T-helper 1 cell treated with Interleukin-12 subunit alpha and Interleukin-12 subunit beta and Interleukin-4 antibody, amounts not matched to agents 30 μg/mL and 1 μg/mL, for 36 hours (primary cell): ENCODE results near the gene AUTS2.
"Not testable (repeated sequence)": the region's sequence is repeated elsewhere in the genome, so short reads cannot be mapped to it uniquely, and the experiment has no call there.

ENCODE experiments used
- H3K27ac Mint-ChIP-seq: one replicate; pipeline ENCODE4 v1.8.0; 2021; ENCODE audit warnings: mild to moderate bottlenecking, mixed read lengths
- H3K27me3 Mint-ChIP-seq: one replicate; pipeline ENCODE4 v1.8.0; 2021; ENCODE audit warnings: low read depth, mixed read lengths
- H3K36me3 Mint-ChIP-seq: one replicate; pipeline ENCODE4 v1.8.0; 2021; ENCODE audit warnings: low read depth, mixed read lengths
- H3K4me1 Mint-ChIP-seq: one replicate; pipeline ENCODE4 v1.8.0; 2021; ENCODE audit warnings: low read depth, mixed read lengths
- H3K4me3 Mint-ChIP-seq: one replicate; pipeline ENCODE4 v1.8.0; 2021; ENCODE audit warnings: mild to moderate bottlenecking, moderate library complexity, mixed read lengths
- H3K9me3 Mint-ChIP-seq: one replicate; pipeline ENCODE4 v1.8.0; 2021; ENCODE audit warnings: mixed read lengths

The AUTS2 gene

DNA sequence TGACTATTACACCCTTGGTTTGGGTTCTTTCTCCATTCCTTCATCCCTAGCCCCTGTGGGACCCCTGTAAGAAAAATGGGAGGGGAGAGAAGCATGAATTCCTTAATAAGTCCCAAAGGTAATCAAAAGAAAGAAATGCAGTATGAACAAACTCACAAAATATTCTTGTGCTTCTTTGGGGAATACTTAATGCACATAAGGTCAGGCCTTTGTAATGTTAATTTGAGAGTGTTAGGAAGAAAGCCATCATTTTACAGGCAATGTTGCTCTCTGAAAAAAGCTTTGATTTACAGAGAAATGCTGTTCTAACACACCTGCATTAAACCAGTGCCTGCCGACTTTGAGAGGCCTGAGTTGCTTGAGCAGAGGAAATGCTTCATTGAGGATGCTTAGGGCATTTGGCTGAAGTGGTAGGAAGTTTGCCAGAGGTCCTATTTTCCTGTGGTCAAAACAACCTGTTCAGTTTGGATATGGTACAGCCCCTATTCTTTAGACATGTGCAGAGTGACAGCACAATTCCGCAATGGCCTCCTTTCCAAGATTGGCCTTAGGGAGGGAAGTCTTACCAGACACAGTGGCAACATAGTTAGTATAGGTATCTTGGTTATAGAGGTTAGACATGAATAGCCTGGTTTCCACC lies 643.4 kb downstream of the AUTS2 start:
- H3K27me3 Mint-ChIP-seq = no peaks in the 10 kb centered on the region
- H3K27ac Mint-ChIP-seq = no peak overlapping the region
- H3K36me3 Mint-ChIP-seq = no peaks in the 10 kb centered on the region
- H3K4me3 Mint-ChIP-seq = no peak overlapping the region
- H3K4me1 Mint-ChIP-seq = no peaks in the 10 kb centered on the region
- no peaks in the 10 kb centered on the region for H3K9me3 Mint-ChIP-seq

DNA sequence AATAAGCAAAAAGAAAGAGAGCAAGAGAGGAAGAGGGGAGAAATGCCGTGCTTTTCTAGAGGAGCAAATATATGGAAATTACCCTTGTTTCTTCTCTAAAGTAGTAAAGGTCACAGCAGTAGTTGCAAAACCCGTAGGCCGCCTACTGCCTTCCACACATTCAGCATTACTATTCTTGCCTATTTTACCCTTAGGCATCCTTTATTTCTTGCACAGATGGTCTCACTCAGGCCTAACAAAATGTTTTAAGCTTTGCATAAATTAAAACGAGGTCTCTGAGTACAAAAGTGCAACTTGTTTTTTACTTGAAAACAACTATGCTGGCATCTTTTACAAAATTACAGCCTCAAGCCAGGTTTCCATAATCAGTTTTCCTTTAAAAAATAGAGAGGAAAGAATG lies 644.6 kb downstream of the AUTS2 start:
- Mint-ChIP-seq H3K4me3 (no peak overlapping the region), H3K4me1 (no peaks in the 10 kb centered on the region), H3K36me3 (no peaks in the 10 kb centered on the region), H3K9me3 (peaks cover 5% of the 10 kb centered on the region), H3K27me3 (no peaks in the 10 kb centered on the region), H3K27ac (no peak overlapping the region)

DNA sequence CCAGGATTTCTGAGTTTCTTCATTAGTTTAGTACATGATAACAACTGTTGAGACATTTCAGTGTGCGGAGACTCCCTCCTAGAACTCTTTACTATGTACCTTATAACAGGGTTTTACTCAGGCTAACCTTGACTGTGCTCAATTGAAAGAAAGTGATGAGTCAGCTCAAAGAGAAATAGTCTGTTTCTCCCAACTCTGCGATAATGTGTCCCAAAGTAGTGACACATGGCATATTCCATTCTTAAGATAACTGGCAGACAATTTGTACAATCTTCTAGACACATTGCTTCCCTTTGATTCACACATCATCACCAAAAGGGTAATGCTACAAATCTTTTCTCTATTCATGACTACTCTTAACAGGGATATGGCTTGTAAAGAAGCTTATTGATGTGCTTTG lies 645.2 kb downstream of the AUTS2 start:
- Mint-ChIP-seq H3K4me3 (no peak overlapping the region), H3K4me1 (no peaks in the 10 kb centered on the region), H3K27me3 (no peaks in the 10 kb centered on the region), H3K36me3 (no peaks in the 10 kb centered on the region), H3K27ac (no peak overlapping the region), H3K9me3 (peaks cover 5% of the 10 kb centered on the region)

DNA sequence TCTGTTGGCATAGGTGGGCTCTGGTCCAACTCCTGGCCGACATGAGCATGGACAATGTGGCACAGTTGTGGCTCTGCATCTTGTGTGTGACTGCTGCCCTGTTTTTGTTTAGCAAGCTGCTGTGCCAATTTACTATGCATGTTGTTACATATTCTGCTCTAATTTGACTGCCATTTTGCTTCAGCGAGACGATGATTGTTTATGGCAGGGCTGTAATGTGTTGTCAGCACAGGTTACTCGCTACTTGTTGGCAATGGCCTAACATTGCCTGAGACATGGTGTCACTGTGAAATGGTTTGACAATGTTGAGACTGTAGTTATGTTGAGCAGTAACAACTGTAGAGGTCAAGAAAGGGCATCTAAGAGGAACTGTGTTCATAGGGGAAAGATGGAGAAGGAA lies 659.6 kb downstream of the AUTS2 start:
- no peaks in the 10 kb centered on the region for H3K36me3 Mint-ChIP-seq
- H3K4me3 Mint-ChIP-seq = no peak overlapping the region
- H3K27ac Mint-ChIP-seq = no peak overlapping the region
- no peaks in the 10 kb centered on the region for H3K4me1 Mint-ChIP-seq
- peaks cover 18% of the 10 kb centered on the region for H3K9me3 Mint-ChIP-seq
- H3K27me3 Mint-ChIP-seq = no peaks in the 10 kb centered on the region

DNA sequence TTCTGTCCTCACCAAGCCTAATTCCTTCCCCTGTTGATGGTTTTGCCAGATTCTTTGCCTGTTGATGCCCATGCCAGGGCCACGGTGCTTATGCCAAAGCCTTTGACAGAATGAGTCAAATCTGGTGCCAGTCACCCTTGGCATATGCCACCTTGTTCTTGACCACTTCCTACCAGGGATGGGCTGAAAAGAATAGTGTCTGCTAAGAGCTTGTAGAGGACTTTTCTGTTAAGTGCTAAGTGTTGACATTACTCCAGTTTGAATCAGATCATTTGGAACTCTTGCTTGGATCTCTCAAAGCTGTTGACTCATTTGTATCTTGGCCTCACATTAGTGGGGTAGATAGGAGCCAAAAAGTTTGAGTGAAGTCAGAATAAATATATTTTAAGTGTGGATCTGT lies 661.2 kb downstream of the AUTS2 start:
- no peaks in the 10 kb centered on the region for H3K36me3 Mint-ChIP-seq
- H3K9me3 Mint-ChIP-seq = peaks cover 8% of the 10 kb centered on the region
- H3K27me3 Mint-ChIP-seq = no peaks in the 10 kb centered on the region
- H3K4me1 Mint-ChIP-seq = no peaks in the 10 kb centered on the region
- no peak overlapping the region for H3K27ac Mint-ChIP-seq
- no peak overlapping the region for H3K4me3 Mint-ChIP-seq

DNA sequence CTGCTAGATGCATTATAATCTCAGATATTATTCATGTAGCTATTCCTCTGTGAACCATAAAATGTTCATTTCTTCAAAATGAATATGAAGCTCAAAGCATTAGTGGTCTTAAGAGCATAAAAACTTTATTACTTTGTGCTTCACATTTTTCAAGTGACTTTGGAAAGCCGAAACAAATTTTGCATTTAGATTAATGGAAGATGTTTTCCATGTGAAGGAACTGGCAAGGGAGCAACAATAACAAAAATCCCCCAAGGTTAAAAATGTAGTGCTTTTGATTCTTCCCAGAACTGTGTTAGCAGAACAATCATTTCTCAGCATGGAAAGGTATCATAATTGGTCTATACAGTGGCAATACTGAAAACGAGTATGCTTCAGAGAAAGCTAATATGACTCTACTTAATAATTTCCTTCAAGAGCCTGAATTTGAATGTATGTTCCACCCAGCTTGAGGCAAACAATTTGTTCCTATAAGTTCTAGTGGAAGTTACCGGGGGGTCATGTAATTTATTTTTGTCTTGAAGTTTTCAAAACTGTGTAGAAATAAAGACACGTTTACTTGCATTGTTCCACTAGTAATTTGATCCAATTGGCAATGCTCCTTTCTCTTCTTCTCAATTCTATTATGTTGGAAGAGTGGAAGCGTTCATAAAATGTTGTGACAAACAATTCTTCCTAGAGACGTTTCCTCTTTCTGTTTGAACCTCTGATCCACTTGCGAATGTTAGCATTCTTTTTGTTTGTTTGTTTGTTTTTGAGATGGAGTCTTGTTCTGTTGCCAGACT lies 665.4 kb downstream of the AUTS2 start:
- Mint-ChIP-seq H3K9me3 (no peaks in the 10 kb centered on the region), H3K4me3 (no peak overlapping the region), H3K4me1 (no peaks in the 10 kb centered on the region), H3K27me3 (no peaks in the 10 kb centered on the region), H3K36me3 (no peaks in the 10 kb centered on the region), H3K27ac (no peak overlapping the region)

DNA sequence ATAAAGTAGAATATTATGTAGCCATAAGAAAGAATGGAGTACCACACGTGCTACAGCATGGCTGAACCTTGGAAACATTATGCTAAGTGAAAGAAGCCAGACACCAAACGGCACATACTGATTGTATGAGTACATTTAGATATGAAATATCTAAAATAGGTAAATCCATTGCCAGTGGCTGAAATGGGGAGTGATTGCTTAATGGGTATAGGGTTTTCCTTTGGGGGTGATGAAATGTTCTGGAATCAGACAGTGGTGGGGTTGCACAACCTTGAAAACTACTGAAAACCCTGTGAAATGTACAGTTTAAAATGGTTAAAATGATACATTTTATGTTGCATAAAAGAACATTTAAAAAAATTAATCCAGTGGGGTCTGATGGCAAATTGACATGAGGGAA lies 667.9 kb downstream of the AUTS2 start:
- Mint-ChIP-seq H3K9me3 (no peaks in the 10 kb centered on the region), H3K27me3 (no peaks in the 10 kb centered on the region), H3K4me3 (no peak overlapping the region), H3K36me3 (no peaks in the 10 kb centered on the region), H3K4me1 (no peaks in the 10 kb centered on the region), H3K27ac (no peak overlapping the region)

DNA sequence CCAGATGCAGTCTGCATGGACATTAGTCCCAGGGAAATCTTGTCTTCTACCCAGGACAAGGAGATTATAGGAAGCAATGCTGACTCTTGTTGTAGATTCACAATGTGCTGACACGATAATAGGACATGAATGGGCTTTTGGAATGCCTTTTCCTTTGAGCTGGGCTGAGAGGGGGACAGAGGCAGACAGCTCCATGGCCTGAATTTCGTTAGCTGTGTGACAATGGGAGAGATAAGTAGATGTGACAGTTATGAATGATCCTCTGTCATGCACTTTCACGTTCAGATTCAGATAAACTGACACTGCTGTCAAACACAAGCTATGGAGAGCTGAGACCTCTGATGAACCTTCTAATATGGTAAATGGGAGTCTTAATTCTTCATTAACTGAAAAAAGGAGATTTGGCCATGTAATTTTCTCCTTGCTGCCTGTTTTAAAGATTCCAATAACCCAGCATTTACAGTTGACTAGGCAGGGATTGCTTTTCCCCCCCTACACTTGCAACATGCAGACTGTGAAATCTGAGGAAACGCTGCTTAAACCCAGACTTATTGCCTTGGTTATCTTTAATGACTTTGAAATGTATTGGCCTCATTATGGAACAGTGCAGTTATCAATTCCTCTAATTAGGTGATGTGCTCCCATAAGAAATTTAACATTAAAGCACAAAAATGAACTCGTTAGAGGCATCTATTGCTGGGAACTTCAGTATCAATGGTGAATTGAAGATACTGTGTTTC lies 669.3 kb downstream of the AUTS2 start:
- Mint-ChIP-seq H3K27me3 (no peaks in the 10 kb centered on the region), H3K4me3 (no peak overlapping the region), H3K9me3 (no peaks in the 10 kb centered on the region), H3K4me1 (no peaks in the 10 kb centered on the region), H3K27ac (no peak overlapping the region), H3K36me3 (no peaks in the 10 kb centered on the region)

DNA sequence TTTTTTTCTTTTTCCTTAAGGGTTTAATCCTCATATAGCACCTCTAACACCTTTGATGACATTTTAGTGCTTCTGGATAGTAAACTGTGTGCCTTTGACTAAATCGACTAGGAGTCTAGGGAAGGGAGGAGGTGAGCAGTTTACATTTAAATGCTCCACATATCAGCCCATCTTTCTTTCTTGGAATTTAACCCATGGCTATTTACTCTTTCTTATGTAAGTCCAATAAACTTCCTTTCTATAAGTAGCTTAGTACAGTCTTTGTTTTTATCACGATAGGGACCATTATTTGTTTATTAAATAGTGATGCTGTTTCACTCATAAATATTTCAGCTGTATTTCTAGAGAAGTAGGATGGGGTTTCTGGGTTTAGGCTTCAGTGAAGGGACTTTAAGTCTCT lies 669.9 kb downstream of the AUTS2 start:
- Mint-ChIP-seq H3K4me3 (no peak overlapping the region), H3K27me3 (no peaks in the 10 kb centered on the region), H3K4me1 (no peaks in the 10 kb centered on the region), H3K9me3 (no peaks in the 10 kb centered on the region), H3K27ac (no peak overlapping the region), H3K36me3 (no peaks in the 10 kb centered on the region)

DNA sequence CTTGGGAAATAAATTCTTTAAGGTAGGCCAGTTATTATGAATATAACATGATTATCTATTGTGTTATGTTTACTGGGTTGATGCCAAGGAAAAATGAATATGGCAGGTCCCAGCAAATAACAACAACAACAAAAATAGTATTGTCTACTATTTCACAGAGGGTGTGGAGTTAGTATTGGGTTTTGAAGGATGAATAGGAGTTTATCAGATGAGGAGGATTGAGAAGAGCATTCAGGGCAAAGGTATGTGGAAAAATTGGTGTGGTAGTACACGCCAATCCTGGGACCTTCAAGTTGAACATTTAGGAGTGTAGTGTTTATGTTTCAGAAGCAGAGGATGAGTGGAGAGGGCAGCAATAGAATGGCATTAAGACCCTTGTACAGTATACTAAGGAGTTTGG lies 671.9 kb downstream of the AUTS2 start:
- H3K27me3 Mint-ChIP-seq = no peaks in the 10 kb centered on the region
- H3K36me3 Mint-ChIP-seq = no peaks in the 10 kb centered on the region
- H3K4me3 Mint-ChIP-seq = no peak overlapping the region
- no peak overlapping the region for H3K27ac Mint-ChIP-seq
- no peaks in the 10 kb centered on the region for H3K9me3 Mint-ChIP-seq
- H3K4me1 Mint-ChIP-seq = no peaks in the 10 kb centered on the region

DNA sequence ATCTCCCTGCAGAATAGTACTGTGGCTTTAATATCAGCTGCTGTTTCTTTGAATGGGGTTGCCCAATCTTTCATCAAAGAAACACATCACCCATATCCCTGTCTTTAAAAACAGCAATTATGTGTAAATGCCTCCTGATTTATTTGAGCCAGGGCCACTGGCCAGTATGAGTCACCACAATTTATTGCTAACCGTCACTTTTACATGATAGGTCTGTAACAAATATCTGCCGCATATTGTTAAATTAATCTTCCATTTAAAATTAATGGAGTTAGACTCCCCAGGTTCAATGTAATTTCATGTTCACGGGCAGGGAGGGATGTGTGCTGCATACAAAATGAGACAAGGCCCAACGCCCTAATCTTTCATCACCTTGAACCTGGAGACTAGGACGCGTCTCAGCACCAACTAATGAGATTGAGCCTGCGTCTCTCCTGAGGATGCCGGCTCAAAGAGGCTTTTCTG lies 673.4 kb downstream of the AUTS2 start:
- peaks cover 1% of the 10 kb centered on the region for H3K9me3 Mint-ChIP-seq
- no peaks in the 10 kb centered on the region for H3K4me1 Mint-ChIP-seq
- H3K27ac Mint-ChIP-seq = no peak overlapping the region
- H3K27me3 Mint-ChIP-seq = no peaks in the 10 kb centered on the region
- H3K4me3 Mint-ChIP-seq = no peak overlapping the region
- H3K36me3 Mint-ChIP-seq = no peaks in the 10 kb centered on the region

DNA sequence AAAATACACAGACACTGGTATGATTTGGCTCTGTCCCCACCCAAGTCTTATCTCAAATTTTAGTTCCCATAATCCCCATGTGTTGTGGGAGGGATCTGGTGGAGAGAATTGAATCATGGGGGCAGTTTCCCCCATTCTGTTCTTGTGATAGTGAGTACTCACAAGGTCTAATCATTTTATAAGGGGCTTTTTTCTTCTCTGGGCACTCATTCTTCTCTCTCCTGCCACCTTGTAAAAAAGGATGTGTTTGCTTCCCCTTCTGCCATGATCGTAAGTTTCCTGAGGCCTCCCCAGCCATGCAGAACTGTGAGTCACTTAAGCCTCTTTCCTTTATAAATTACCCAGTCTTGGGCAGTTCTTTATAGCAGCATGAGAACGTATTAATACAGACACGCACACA lies 677.3 kb downstream of the AUTS2 start:
- H3K9me3 Mint-ChIP-seq, H3K4me1 Mint-ChIP-seq, H3K36me3 Mint-ChIP-seq, H3K27ac Mint-ChIP-seq, H3K4me3 Mint-ChIP-seq, H3K27me3 Mint-ChIP-seq: not testable (repeated sequence)

DNA sequence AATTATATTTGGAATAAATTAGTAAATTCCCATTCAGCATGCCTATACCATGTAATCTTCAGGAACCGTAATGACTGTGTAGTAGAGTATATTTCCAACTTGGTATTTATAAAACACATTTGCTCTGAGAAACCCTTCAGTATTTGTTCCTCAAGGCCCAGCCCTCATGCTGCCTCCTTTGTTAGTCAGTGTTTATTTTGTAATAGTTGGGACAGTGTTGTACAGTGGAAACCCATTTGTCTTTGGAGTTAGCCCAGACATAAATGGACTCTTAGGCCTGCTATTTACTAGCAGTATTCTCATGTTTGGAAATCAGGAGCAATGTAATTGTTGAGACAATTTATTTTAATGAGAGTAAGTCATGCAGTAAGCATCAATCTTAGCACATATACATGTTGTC lies 686.9 kb downstream of the AUTS2 start:
- H3K36me3 Mint-ChIP-seq = no peaks in the 10 kb centered on the region

DNA sequence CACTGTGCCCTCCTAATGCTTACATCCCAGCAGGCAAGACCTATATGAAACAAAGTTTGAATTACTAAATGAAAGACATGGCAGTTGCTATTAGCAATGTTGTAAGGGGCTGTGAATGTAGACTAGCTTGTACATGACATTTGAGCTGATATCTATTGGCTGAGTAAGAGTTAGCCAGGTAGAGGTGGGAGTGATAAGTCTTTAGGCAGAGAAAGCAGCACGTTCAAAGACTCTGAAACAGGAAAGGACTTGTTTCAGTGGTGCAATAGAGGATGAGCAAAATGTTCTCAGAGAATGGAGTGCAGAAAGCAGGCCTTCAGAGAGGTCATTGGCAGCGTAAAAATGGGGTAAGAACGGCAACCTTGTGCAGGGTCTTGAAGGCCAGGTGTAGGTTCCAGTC lies 687.6 kb downstream of the AUTS2 start:
- H3K4me3 Mint-ChIP-seq = no peak overlapping the region
- no peaks in the 10 kb centered on the region for H3K27me3 Mint-ChIP-seq
- H3K4me1 Mint-ChIP-seq = no peaks in the 10 kb centered on the region
- H3K27ac Mint-ChIP-seq = no peak overlapping the region
- no peaks in the 10 kb centered on the region for H3K36me3 Mint-ChIP-seq
- H3K9me3 Mint-ChIP-seq = no peaks in the 10 kb centered on the region

More for the DNA sequence above, 686.9 kb downstream of the AUTS2 start:
- no peaks in the 10 kb centered on the region for H3K4me1 Mint-ChIP-seq
- H3K27me3 Mint-ChIP-seq = no peaks in the 10 kb centered on the region
- H3K27ac Mint-ChIP-seq = no peak overlapping the region
- H3K9me3 Mint-ChIP-seq = no peaks in the 10 kb centered on the region
- H3K4me3 Mint-ChIP-seq = no peak overlapping the region
